ENCODE results near the gene SLIT3.

DNA sequence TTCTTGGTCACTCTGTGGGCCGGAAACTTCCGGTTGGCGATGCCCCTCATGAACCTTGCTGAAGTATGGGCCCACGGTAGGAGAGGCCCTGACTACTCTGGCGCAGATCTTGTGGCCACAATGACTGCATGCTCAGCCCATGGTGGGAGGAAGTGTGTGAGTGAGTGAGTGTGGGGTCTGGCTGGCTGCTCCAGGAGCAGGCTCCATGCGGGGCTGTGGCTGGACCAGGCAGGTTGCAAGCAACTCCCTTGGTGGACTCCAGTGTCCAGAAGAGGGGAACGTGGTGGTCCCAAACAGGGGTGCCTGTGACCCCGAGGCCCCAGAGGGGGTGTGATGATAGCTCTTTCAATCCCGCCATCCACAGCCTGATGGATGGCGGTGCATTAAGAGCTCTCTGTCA lies 686.3 kb downstream of the SLIT3 start:
- TF ChIP-seq TEAD4 (IDR thresholded peaks at IDR 0.05; ENCODE audit: low read length) (no peak), TEAD4 (CRISPR knock-in tag; IDR thresholded peaks at IDR 0.05; ENCODE audit: borderline replicate concordance) (no peak), EP300 (IDR thresholded peaks at IDR 0.05; ENCODE audit: low read length) (no peak), HDAC3 (IDR thresholded peaks at IDR 0.05; ENCODE audit: borderline replicate concordance, partially characterized antibody) (no peak), BRF2 (IDR thresholded peaks at IDR 0.05; ENCODE audit: borderline replicate concordance, insufficient read depth, insufficient read length) (no peak), YY1 (IDR thresholded peaks at IDR 0.05; ENCODE audit: borderline replicate concordance in 1 of 3, control insufficient read depth in 1 of 3, extremely low read depth in 1 of 3, insufficient read depth in 3 of 3, insufficient read length in 1 of 3, insufficient replicate concordance in 2 of 3, low read depth in 1 of 3, low read length in 2 of 3) (no peak), NCOA4 (IDR thresholded peaks at IDR 0.05; ENCODE audit: partially characterized antibody) (no peak), CREB1 (IDR thresholded peaks at IDR 0.05) (no peak), CREB1 (CRISPR knock-in tag; IDR thresholded peaks at IDR 0.05) (no peak), KAT2B (IDR thresholded peaks at IDR 0.05; ENCODE audit: low read depth, low read length) (no peak), NFXL1 (CRISPR knock-in tag; IDR thresholded peaks at IDR 0.05) (no peak), CHD4 (IDR thresholded peaks at IDR 0.05; ENCODE audit: insufficient read depth, insufficient replicate concordance, low read depth, low read length, poor library complexity, severe bottlenecking) (no peak), ZNF431 (CRISPR knock-in tag; IDR thresholded peaks at IDR 0.05) (no peak), ZKSCAN1 (IDR thresholded peaks at IDR 0.05; ENCODE audit: low read depth, low read length) (no peak)
- TF ChIP-seq, protein P1, sequence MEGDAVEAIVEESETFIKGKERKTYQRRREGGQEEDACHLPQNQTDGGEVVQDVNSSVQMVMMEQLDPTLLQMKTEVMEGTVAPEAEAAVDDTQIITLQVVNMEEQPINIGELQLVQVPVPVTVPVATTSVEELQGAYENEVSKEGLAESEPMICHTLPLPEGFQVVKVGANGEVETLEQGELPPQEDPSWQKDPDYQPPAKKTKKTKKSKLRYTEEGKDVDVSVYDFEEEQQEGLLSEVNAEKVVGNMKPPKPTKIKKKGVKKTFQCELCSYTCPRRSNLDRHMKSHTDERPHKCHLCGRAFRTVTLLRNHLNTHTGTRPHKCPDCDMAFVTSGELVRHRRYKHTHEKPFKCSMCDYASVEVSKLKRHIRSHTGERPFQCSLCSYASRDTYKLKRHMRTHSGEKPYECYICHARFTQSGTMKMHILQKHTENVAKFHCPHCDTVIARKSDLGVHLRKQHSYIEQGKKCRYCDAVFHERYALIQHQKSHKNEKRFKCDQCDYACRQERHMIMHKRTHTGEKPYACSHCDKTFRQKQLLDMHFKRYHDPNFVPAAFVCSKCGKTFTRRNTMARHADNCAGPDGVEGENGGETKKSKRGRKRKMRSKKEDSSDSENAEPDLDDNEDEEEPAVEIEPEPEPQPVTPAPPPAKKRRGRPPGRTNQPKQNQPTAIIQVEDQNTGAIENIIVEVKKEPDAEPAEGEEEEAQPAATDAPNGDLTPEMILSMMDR (IDR thresholded peaks at IDR 0.05 in 2 of 3, conservative IDR thresholded peaks at IDR 0.05 in 1 of 3; ENCODE audit: insufficient read depth in 2 of 3, low read depth in 1 of 3, low read length in 3 of 3), result no peak
